ENCODE data around the gene MYO1B. TPM values are rescaled to one million over a fixed set of nuclear protein-coding genes. Genes with fewer than 3 reads are reported as not detected.
A peak's percentile ranks its signal among the peaks of the same experiment; 100 is the strongest.

The MYO1B gene
- total RNA-seq, 1 donor: 246 TPM

DNA sequence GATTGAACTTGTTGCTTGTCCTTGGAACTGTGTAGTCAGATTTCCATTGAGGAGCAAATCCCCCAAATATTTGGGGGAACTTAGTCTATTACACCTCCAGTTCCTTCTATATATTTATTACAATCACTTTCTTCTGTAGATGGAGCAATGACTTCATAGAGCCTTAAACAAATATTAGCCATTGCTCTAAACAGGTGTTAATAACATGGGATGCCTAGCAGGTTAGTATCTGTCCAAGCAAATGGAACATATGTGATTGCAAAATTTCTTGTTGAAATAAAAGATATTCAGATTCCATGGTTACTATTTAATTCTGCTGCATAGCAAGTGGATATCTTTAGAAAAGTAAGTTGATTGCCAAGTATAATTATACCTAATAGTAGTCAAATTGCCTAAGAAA lies 225.1 kb downstream of the MYO1B start:
- Histone ChIP-seq H3K4me2 (ENCODE audit: insufficient read depth, low read length) (no peak overlapping the region), H2AFZ (ENCODE audit: low read length) (no peak overlapping the region), H3K36me3 (ENCODE audit: insufficient read depth, low read length) (no peaks in the 10 kb centered on the region), H3K27ac (ENCODE audit: low read depth, low read length) (no peak overlapping the region), H4K20me1 (ENCODE audit: insufficient read depth, low read length) (no peaks in the 10 kb centered on the region), H3K4me3 (ENCODE audit: insufficient read depth, low read length) (no peak overlapping the region), H3K4me1 (ENCODE audit: insufficient read depth, low read length) (peaks cover 10% of the 10 kb centered on the region), H3K79me2 (ENCODE audit: insufficient read depth, low read length) (no peaks in the 10 kb centered on the region), H3K27me3 (ENCODE audit: insufficient read depth, low read length) (no peaks in the 10 kb centered on the region), H3K9me3 (ENCODE audit: low read depth, low read length) (no peaks in the 10 kb centered on the region)
- no peak for TF ChIP-seq CTCF (IDR thresholded peaks at IDR 0.05; ENCODE audit: extremely low read depth, low read depth, low read length)
- DNase-seq (ENCODE audit: insufficient read length, low spot score, missing footprints): peak; percentile 53

DNA sequence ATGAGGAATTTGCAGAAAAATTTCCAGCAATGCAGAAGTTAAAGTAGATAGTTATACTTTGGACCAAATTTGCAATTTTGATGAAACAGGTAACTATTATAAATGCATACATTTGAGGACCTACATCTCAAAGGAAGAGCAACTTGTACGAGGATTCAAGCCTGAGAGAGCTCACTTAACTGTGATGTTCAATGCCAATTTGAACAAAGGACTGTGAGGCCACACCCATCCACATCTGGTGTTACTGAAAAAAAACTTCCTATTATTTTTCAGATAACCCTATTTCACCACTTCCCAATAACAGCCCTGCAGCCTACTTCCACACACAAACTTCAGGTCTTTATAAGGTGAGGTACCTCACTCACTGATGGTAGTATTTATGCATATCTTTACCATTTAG lies 229.3 kb downstream of the MYO1B start:
- Histone ChIP-seq H3K4me1 (ENCODE audit: insufficient read depth, low read length) (no peaks in the 10 kb centered on the region), H3K27ac (ENCODE audit: low read depth, low read length) (no peak overlapping the region), H3K27me3 (ENCODE audit: insufficient read depth, low read length) (no peaks in the 10 kb centered on the region), H3K4me3 (ENCODE audit: insufficient read depth, low read length) (no peak overlapping the region), H3K36me3 (ENCODE audit: insufficient read depth, low read length) (no peaks in the 10 kb centered on the region), H4K20me1 (ENCODE audit: insufficient read depth, low read length) (no peaks in the 10 kb centered on the region), H3K79me2 (ENCODE audit: insufficient read depth, low read length) (no peaks in the 10 kb centered on the region), H3K9me3 (ENCODE audit: low read depth, low read length) (no peaks in the 10 kb centered on the region), H2AFZ (ENCODE audit: low read length) (no peak overlapping the region), H3K4me2 (ENCODE audit: insufficient read depth, low read length) (no peak overlapping the region)
- DNase-seq (ENCODE audit: insufficient read length, low spot score, missing footprints): no peak
- no peak for TF ChIP-seq CTCF (IDR thresholded peaks at IDR 0.05; ENCODE audit: extremely low read depth, low read depth, low read length)

Small RNAs within 50 kb of the gene (small RNA-seq; reads per million reads assigned to genes)
- gene RNU6-1045P: not detected

Other genes starting within 250 kb of the MYO1B start
- 447 and 530 TPM in 2 replicates for gene STAT1, start 231.2 kb upstream of the MYO1B start, total RNA-seq
- 11.5 and 16.6 TPM in 2 replicates for gene STAT4, start 94.4 kb upstream of the MYO1B start, total RNA-seq

Data from osteoblast (primary cell).